Sigmoid colon (tissue), 7 donors: Measurements from ENCODE around the gene CLDND2. TPM values are rescaled to one million over a fixed set of nuclear protein-coding genes. Genes with fewer than 3 reads are reported as not detected.

Experiments used
- DNase-seq: peaks from one replicate; pipeline ENCODE4 v3.0.0-alpha.2; 2019
- H3K27ac ChIP-seq, 4 donors: fragments of 200-600 bp; sonication (generic); one replicate each; pipeline ENCODE4 v1.5.1; 2016 to 2019; ENCODE audit warnings: mild to moderate bottlenecking in 1 of 4
- H3K27me3 ChIP-seq, 3 donors: fragments of 200-600 bp; sonication (generic); one replicate each; pipeline ENCODE4 v1.5.1; 2019; ENCODE audit warnings: mild to moderate bottlenecking in 1 of 3
- H3K36me3 ChIP-seq, 4 donors: fragments of 200-600 bp; sonication (generic); one replicate each; pipeline ENCODE4 v1.5.1; 2016 to 2019
- H3K4me1 ChIP-seq, 4 donors: fragments of 200-600 bp; sonication (generic); one replicate each; pipeline ENCODE4 v1.5.1; 2017 to 2019
- H3K4me3 ChIP-seq, 4 donors: fragments of 200-600 bp; sonication (generic); one replicate each; pipeline ENCODE4 v1.5.1; 2017 to 2019; ENCODE audit warnings: mild to moderate bottlenecking in 2 of 4, moderate library complexity in 1 of 4
- H3K9me3 ChIP-seq, 4 donors: fragments of 200-600 bp in 3 of 4; sonication (generic) in 3 of 4; one replicate each; pipeline versions ENCODE4 v1.5.1 to v1.6.1; 2013 to 2019
- EP300 ChIP-seq, 4 donors: sonication (generic); formaldehyde crosslinking; IDR thresholded peaks; one replicate each; pipeline ENCODE4 v1.6.1; 2017; ENCODE audit warnings: antibody characterized with exemption in 4 of 4
- POLR2A ChIP-seq, 2 donors: fragments of 450-650 bp; IDR thresholded peaks; one replicate each; pipeline ENCODE4 v1.6.1; 2016; ENCODE audit warnings: antibody characterized with exemption in 2 of 2, mild to moderate bottlenecking in 2 of 2, moderate library complexity in 2 of 2
- POLR2AphosphoS5 ChIP-seq, 4 donors: sonication (generic); formaldehyde crosslinking; IDR thresholded peaks; one replicate each; pipeline ENCODE4 v1.6.1; 2017; ENCODE audit warnings: antibody characterized with exemption in 4 of 4
- WGBS, 2 donors: extraction: QIAGEN DNeasy Blood & Tissue Kit; methylation state at CpG; one replicate each; pipeline ENCODE4 v1.1.7; 2013; 5-methylcytosine and 5-hydroxymethylcytosine counted together
- intact Hi-C: fragments of 100-400 bp; cut with DNase I; formaldehyde crosslinking; loops from one replicate; pipeline ENCODE4 v1.15.1; 2023
- polyA plus RNA-seq, 3 donors: library from polyadenylated mRNA; stranded (reverse); fragments of 200-250 nt; gene quantifications; one replicate each; pipeline ENCODE4 v1.2.3, GENCODE V29; 2013
- total RNA-seq, 4 donors: library from RNA; depleted of rRNA; stranded (reverse); fragments of >200 nt; gene quantifications; one replicate each; pipeline ENCODE4 v1.1.0, GENCODE V29; 2016
- TF ChIP-seq, protein P1 (sequence below), 4 experiments: fragments of 450-650 bp in 3 of 4; fragments of 200-600 bp in 1 of 4; IDR thresholded peaks; one replicate each; pipeline ENCODE4 v1.5.1; 2016 to 2019; ENCODE audit warnings: antibody characterized with exemption in 4 of 4, mild to moderate bottlenecking in 3 of 4, moderate library complexity in 2 of 4
- donor health status: healthy with polysubstance abuse.
- donor health status: Bipolar disorder and iron deficiency.
- donor health status: healthy.

The CLDND2 gene
- total and polyA plus RNA-seq, 7 donors: 0.35 to 3.6 TPM; not detected in 5

DNA sequence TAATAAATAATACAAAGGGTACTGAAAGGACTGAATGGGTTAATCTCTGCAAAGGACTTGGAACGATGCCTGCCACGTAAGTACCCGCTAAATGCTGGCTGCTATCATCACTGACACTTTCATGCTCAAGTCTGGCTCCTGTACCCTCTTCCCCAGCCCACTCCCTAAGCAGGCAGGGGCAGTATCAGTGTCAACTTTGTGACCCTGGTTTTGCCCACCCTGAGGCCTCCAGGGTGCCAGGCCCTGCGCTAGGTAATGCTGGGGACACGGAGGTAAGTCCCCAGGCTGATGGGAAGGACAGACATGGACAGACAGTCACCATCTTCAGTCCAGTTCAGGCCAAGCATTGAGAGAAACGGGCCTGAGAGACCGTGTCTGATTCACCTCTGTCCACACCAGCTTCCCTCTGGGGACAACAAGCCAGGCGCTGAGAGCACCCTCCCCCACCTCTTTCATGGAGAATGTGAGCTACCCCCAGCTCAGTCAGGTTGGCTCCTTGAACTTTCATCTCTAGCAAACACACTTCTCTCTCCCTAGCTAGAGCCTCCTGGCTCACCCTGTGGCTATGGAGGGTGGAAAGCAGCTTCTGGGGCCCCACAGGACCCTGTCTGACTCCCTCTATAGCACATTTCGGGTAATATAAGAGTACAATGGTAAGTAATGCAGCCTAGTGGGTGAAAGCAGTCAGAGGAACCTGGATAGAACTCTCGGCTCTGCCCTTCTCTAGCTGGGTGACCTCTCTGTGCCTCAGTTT is 3.4 kb downstream of the CLDND2 start:
- Histone ChIP-seq H3K9me3 (no peaks in the 10 kb centered on the region), H3K36me3 (no peaks in the 10 kb centered on the region), H3K27ac (peak overlapping the region; percentile 97 to 100 (median 98)), H3K27me3 (no peaks in the 10 kb centered on the region), H3K4me1 (peaks cover 0 to 54% (median 27%) of the 10 kb centered on the region in 4 donors), H3K4me3 (peak overlapping the region; percentile 64 to 93 (median 74))
- DNase-seq: peak; percentile 73
- intact Hi-C loops: loop anchor here (10.0 kb wide), 1 partner anchor 209 kb away; the partner anchor contains the start of gene ZNF175
- TF ChIP-seq EP300 (IDR thresholded peaks at IDR 0.05) (no peak), POLR2A (IDR thresholded peaks at IDR 0.05) (no peak), POLR2AphosphoS5 (IDR thresholded peaks at IDR 0.05) (no peak)
- TF ChIP-seq, protein P1, sequence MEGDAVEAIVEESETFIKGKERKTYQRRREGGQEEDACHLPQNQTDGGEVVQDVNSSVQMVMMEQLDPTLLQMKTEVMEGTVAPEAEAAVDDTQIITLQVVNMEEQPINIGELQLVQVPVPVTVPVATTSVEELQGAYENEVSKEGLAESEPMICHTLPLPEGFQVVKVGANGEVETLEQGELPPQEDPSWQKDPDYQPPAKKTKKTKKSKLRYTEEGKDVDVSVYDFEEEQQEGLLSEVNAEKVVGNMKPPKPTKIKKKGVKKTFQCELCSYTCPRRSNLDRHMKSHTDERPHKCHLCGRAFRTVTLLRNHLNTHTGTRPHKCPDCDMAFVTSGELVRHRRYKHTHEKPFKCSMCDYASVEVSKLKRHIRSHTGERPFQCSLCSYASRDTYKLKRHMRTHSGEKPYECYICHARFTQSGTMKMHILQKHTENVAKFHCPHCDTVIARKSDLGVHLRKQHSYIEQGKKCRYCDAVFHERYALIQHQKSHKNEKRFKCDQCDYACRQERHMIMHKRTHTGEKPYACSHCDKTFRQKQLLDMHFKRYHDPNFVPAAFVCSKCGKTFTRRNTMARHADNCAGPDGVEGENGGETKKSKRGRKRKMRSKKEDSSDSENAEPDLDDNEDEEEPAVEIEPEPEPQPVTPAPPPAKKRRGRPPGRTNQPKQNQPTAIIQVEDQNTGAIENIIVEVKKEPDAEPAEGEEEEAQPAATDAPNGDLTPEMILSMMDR (IDR thresholded peaks at IDR 0.05): no peak
- 8 to 29% methylated on average over 10 of the region's 10 CpGs for WGBS, 2 donors

DNA sequence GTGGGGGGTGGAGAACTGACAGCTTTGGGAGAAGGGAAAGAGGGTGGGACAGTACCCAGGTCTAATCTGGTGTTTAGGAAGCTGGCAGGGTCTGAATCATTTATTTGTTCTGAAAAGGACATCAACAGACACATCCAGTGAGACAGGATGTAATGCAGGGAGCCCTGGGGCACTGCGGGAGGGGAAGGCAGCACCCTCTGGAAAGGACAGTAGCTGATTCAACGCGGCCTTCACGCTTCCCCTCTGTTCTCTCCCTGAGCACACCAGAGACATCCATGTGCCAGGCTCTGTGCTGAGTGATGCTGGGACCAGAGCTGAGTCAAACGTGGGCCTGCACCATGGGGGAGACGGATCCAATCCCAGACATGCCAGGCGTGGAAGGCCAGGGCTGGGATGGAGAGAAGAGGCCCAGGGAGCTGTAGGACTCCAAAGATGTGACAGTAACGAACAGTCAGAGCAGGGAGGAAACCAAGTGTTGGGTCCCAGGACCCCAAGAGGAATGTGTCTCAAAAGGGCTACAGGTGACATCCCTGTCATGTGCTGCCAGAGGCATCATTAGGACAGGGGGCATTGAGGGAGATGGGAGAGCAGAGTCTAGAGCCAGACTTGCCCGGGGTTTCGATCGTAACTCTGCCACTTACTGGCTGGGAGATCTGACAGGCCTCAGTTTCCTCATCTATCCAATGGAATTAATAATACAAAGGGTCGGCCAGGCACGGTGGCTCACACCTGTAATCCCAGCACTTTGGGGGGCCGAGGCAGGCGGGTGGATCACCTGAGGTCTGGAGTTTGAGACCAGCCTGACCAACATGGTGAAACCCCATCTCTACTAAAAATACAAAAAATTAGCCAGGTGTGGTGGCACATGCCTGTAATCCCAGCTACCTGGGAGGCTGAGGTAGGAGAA is 4.3 kb downstream of the CLDND2 start:
- no peak for TF ChIP-seq POLR2A (IDR thresholded peaks at IDR 0.05)
- no peak for TF ChIP-seq POLR2AphosphoS5 (IDR thresholded peaks at IDR 0.05)
- TF ChIP-seq EP300 (IDR thresholded peaks at IDR 0.05): no peak
- TF ChIP-seq, protein P1 (IDR thresholded peaks at IDR 0.05): no peak
- intact Hi-C loops: loop anchor here (10.0 kb wide), 1 partner anchor 210 kb away; the partner anchor contains the start of gene ZNF175

DNA sequence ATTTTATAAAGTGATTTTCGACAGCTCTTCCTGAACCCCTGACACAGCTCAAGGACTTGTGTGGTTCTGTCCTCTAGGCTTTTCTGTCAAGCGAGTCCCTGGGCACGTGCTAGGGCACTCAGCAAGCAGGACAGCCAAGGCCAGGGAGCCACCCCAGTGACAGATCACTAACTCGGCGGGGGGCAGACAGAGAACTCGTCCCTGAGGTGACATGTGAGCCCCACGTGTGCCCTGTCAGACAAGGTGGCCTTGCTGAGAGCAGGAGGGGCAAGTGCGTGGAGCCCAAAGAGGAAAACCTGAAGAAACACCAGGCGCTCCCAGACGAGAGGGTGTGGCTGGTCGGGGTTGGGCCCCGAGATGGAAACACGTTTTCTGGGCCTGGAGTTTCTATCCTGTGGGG is 7.6 kb downstream of the CLDND2 start:
- H3K4me3 ChIP-seq: no peak overlapping the region
- intact Hi-C loops: loop anchor here (10.0 kb wide), 1 partner anchor 214 kb away; the partner anchor contains the start of gene ZNF175
- TF ChIP-seq EP300 (IDR thresholded peaks at IDR 0.05) (no peak), POLR2AphosphoS5 (IDR thresholded peaks at IDR 0.05) (no peak), POLR2A (IDR thresholded peaks at IDR 0.05) (no peak)
- TF ChIP-seq, protein P1 (IDR thresholded peaks at IDR 0.05): no peak
- no peaks in the 10 kb centered on the region for H3K9me3 ChIP-seq
- no peaks in the 10 kb centered on the region for H3K36me3 ChIP-seq
- peak overlapping the region in 1 of 4 donors; percentile 100 for H3K27ac ChIP-seq
- peaks cover 0 to 37% (median 22%) of the 10 kb centered on the region in 4 donors for H3K4me1 ChIP-seq
- no peak for DNase-seq
- WGBS, 2 donors: 86 to 90% methylated on average over 13 of the region's 13 CpGs
- no peaks in the 10 kb centered on the region for H3K27me3 ChIP-seq

More for the DNA sequence above, 4.3 kb downstream of the CLDND2 start:
- no peaks in the 10 kb centered on the region for H3K36me3 ChIP-seq
- no peak for DNase-seq
- peak overlapping the region in 1 of 4 donors; percentile 64 for H3K4me3 ChIP-seq
- H3K9me3 ChIP-seq: no peaks in the 10 kb centered on the region
- 85 to 86% methylated on average over 15 of the region's 15 CpGs for WGBS, 2 donors
- H3K4me1 ChIP-seq: peaks cover 0 to 54% (median 27%) of the 10 kb centered on the region in 4 donors
- H3K27me3 ChIP-seq: no peaks in the 10 kb centered on the region
- peak overlapping the region; percentile 97 to 100 (median 98) for H3K27ac ChIP-seq

DNA sequence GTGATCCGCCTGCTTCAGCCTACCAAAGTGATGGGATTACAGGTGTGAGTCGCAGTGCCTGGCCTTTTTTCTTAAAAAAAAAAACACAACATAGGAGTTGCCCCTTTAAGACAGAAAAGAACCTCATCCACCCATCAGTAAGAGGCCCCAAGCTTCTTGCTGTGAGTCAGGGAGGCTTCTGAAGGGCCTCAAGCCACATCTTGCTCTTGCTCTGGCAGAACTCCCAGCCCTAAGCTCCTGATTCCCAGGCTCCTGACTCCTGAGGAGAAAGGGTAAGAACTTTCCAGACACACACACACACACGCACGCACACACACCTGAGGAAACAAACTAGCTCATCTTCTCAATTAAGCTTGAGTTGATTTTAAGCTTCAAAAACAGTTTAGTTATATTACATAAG is 9.5 kb downstream of the CLDND2 start:
- Histone ChIP-seq H3K27ac (peak overlapping the region in 2 of 4 donors; percentile 68 to 72), H3K36me3 (no peaks in the 10 kb centered on the region), H3K27me3 (no peaks in the 10 kb centered on the region), H3K9me3 (no peaks in the 10 kb centered on the region), H3K4me3 (no peak overlapping the region), H3K4me1 (peaks cover 0 to 22% (median 7%) of the 10 kb centered on the region in 4 donors)
- TF ChIP-seq POLR2A (IDR thresholded peaks at IDR 0.05): no peak
- TF ChIP-seq POLR2AphosphoS5 (IDR thresholded peaks at IDR 0.05): no peak
- intact Hi-C loops: no loop called here
- no peak for DNase-seq
- 96 to 97% methylated on average over 4 of the region's 4 CpGs for WGBS, 2 donors
